ENCODE measurements around the gene IL18R1. TPM values are rescaled to one million over a fixed set of nuclear protein-coding genes. Genes with fewer than 3 reads are reported as not detected.

IL18R1 gene
- total RNA-seq, 4 donors from 2014 or later, result 1.7 to 9.4 (median 3.0) TPM

DNA sequence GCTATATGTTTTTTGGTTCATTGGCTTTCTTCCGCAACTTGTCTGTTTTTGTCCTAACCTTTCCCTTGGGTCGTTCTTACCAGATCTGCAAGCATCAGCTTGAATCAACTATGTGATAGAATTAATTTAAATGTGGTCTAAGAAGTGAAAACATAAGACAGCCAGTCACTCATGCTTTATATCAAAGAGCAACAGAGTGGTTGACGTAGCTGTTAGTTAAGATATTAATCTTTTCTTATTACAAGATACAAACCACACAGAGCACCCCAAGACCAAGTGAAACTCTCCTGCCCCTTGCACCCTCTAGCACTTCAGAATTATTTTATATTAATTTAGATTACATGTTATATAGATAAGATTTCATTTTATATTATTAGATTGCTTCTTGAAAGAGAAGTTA lies 82.5 kb downstream of the IL18R1 start:
- no peak overlapping the region for H3K4me3 ChIP-seq (replicated peaks in 1 of 3)

DNA sequence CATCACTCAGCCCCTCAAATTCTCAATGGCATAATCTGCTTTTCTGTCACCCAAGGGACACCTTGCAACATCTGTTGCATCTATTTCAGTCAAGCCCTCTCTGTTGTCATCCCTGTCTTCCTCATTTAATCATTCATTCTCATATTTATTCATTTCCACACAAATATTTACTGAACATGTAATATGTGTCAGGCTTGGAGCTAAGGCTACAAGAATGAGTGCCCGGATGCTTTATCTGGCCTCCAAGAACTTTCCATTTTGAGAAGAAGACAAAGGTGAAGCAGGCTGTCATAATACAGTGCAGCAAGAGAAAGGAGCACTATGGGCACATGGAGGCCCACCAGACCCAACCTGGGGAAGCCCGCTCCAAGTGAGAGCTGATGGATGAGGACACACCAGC lies 83.0 kb downstream of the IL18R1 start:
- Histone ChIP-seq H3K27ac (no peak overlapping the region), H3K4me1 (no peaks in the 10 kb centered on the region), H3K9me3 (no peaks in the 10 kb centered on the region), H3K36me3 (no peaks in the 10 kb centered on the region), H3K4me3 (replicated peaks in 1 of 3) (no peak overlapping the region), H3K27me3 (no peaks in the 10 kb centered on the region)
- TF ChIP-seq POLR2A (IDR thresholded peaks at IDR 0.05), result no peak
- TF ChIP-seq, protein P1, sequence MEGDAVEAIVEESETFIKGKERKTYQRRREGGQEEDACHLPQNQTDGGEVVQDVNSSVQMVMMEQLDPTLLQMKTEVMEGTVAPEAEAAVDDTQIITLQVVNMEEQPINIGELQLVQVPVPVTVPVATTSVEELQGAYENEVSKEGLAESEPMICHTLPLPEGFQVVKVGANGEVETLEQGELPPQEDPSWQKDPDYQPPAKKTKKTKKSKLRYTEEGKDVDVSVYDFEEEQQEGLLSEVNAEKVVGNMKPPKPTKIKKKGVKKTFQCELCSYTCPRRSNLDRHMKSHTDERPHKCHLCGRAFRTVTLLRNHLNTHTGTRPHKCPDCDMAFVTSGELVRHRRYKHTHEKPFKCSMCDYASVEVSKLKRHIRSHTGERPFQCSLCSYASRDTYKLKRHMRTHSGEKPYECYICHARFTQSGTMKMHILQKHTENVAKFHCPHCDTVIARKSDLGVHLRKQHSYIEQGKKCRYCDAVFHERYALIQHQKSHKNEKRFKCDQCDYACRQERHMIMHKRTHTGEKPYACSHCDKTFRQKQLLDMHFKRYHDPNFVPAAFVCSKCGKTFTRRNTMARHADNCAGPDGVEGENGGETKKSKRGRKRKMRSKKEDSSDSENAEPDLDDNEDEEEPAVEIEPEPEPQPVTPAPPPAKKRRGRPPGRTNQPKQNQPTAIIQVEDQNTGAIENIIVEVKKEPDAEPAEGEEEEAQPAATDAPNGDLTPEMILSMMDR (IDR thresholded peaks at IDR 0.05), result no peak
- 95 to 98% methylated on average over 2 of the region's 2 CpGs for WGBS, 2 donors
- intact Hi-C loops (cut with DNase I), result no loop called here
- no peak for DNase-seq

More for the DNA sequence above, 82.5 kb downstream of the IL18R1 start:
- Histone ChIP-seq H3K27ac (no peak overlapping the region), H3K36me3 (no peaks in the 10 kb centered on the region), H3K4me1 (no peaks in the 10 kb centered on the region), H3K9me3 (no peaks in the 10 kb centered on the region), H3K27me3 (no peaks in the 10 kb centered on the region)
- no peak for DNase-seq
- 92 to 94% methylated on average over 3 of the region's 3 CpGs for WGBS, 2 donors
- intact Hi-C loops (cut with DNase I), result no loop called here
- no peak for TF ChIP-seq POLR2A (IDR thresholded peaks at IDR 0.05)
- TF ChIP-seq, protein P1 (IDR thresholded peaks at IDR 0.05), result no peak

DNA sequence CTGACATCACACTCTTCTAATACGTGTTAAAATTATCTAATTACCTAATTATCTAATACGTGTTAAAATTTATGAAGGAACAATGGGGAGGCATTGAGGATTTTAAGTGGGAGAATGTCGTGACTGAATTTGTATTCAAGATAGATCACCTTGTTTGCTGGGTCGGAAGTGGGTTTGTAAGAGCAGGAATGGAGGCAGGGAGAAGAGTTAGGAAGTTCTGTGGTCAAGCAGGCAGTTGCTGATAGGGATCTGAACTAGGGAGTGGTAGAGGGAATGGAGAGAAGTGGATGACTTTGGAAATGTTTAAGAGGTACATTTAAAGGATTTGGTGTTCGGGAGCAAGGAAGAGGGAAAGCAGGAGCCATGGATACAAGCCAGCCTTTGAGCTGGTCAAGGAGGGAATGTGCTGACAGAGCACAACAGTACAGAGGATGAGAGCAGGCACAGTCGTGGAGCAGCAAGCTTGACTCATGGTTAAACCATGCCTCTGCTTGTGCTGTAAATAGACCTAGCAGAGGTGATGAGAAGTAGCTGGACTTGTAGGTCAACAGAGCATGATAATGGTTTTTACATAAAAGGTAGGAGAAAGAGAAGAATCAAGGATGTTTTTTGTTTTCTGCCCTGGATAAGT lies 83.6 kb downstream of the IL18R1 start:
- WGBS, 2 donors, result 56 to 57% methylated on average over 6 of the region's 6 CpGs
- DNase-seq, result peak; percentile 14 to 27
- no peaks in the 10 kb centered on the region for H3K27me3 ChIP-seq
- H3K9me3 ChIP-seq, result no peaks in the 10 kb centered on the region
- TF ChIP-seq, protein P1 (IDR thresholded peaks at IDR 0.05), result no peak
- no peak for TF ChIP-seq POLR2A (IDR thresholded peaks at IDR 0.05)
- H3K4me1 ChIP-seq, result no peaks in the 10 kb centered on the region
- H3K27ac ChIP-seq, result no peak overlapping the region
- H3K36me3 ChIP-seq, result no peaks in the 10 kb centered on the region
- no peak overlapping the region for H3K4me3 ChIP-seq (replicated peaks in 1 of 3)
- intact Hi-C loops (cut with DNase I), result no loop called here

DNA sequence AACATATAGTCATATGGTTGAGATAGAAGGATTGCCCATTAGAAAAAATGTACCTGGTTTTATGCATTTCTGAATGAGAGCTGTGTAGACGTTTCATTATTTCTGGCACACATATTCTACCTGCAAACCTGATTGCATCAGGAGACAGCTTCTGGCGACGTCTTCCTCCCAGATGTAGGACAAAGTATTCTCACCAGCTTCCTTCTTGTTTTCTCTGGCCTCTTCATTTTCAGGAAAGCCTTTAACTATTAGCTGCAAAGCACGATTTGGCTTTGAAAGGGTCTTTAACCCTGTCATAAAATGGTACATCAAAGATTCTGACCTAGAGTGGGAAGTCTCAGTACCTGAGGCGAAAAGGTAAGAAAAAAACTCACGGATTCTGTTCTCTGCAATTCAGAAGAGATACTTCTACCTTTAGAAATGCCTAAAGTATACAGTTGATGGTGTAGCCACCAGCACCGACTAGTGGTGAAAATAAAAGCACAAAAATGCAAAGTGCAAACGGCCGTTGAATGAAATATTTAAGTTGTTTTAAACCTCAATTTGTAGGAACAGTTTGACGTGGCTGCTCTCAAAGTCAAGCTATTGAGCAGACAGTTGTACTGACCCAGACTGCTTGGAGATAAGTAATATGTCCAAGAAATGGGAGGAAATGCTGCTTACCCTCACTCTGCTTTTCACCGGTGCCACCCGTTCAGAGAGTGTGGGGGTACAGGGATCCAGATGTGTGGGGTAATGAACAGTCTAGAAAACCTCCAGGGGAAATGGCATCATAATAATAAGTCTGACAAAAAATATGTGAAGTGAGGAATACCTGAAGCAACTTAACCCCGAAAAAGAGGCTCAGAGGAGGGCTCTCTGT lies 87.6 kb downstream of the IL18R1 start:
- 27 to 33% methylated on average over 13 of the region's 13 CpGs for WGBS, 2 donors
- Histone ChIP-seq H3K9me3 (no peaks in the 10 kb centered on the region), H3K27me3 (no peaks in the 10 kb centered on the region), H3K36me3 (no peaks in the 10 kb centered on the region), H3K4me3 (replicated peaks in 1 of 3) (no peak overlapping the region), H3K4me1 (no peaks in the 10 kb centered on the region), H3K27ac (no peak overlapping the region)
- DNase-seq, result peak; percentile 24 to 28
- intact Hi-C loops (cut with DNase I), result loop anchor here (10.0 kb wide), 2 partner anchors 188 to 418 kb away; no protein-coding TSS in a partner anchor
- TF ChIP-seq, protein P1 (IDR thresholded peaks at IDR 0.05), result peak; percentile 48 to 77 (median 62)
- TF ChIP-seq POLR2A (IDR thresholded peaks at IDR 0.05), result no peak

DNA sequence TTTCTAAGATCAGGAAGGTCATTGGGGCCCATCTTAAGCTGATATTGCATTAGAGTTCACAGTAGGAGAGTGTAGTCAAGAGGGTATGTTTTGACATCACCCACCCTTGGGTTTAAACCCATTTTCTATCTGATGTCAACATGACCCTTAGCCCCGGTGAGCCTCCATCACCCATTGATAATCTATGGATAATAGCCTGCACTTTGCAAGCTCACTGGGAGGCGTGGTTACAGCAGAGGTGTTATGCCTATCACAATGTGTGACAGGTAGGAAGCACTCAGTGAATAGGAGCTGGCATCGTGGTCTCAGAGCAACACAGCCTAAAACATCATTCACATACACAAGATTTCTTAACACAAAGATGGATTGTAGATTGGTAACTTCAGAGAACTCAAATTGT lies 88.6 kb downstream of the IL18R1 start:
- intact Hi-C loops (cut with DNase I), result loop anchor here (10.0 kb wide), 2 partner anchors 189 to 419 kb away; no protein-coding TSS in a partner anchor
- no peak for DNase-seq
- H3K9me3 ChIP-seq, result no peaks in the 10 kb centered on the region
- no peak for TF ChIP-seq POLR2A (IDR thresholded peaks at IDR 0.05)
- TF ChIP-seq, protein P1 (IDR thresholded peaks at IDR 0.05), result no peak
- no peak overlapping the region for H3K27ac ChIP-seq
- no peak overlapping the region for H3K4me3 ChIP-seq (replicated peaks in 1 of 3)
- H3K36me3 ChIP-seq, result no peaks in the 10 kb centered on the region
- H3K27me3 ChIP-seq, result no peaks in the 10 kb centered on the region
- no peaks in the 10 kb centered on the region for H3K4me1 ChIP-seq
- 77 to 81% methylated on average over 3 of the region's 3 CpGs for WGBS, 2 donors
